ENCODE measurements around the gene LRRC8E. TPM values are rescaled to one million over a fixed set of nuclear protein-coding genes. Genes with fewer than 3 reads are reported as not detected.
A peak's percentile ranks its signal among the peaks of the same experiment; 100 is the strongest.

The LRRC8E gene
- total RNA-seq, 4 donors from 2014 or later, result 0.79 to 1.5 TPM; not detected in 2

GRCh38 chr19:7934766-7935165, 46.5 kb downstream of the LRRC8E start:
- Histone ChIP-seq H3K36me3 (peaks cover 0 to 65% (median 31%) of the 10 kb centered on the region in 4 donors), H3K9me3 (no peaks in the 10 kb centered on the region), H3K4me3 (no peak overlapping the region), H3K4me1 (peaks cover under 1 to 5% (median 1%) of the 10 kb centered on the region in 4 donors), H3K27ac (no peak overlapping the region), H3K27me3 (no peaks in the 10 kb centered on the region)
- WGBS, 2 donors (ENCODE audit: low coverage in 1 of 2), result 87% methylated on average over 21 of the region's 21 CpGs; no CpG with 5 or more reads in 1 of the 2 donors
- intact Hi-C loops (cut with DNase I; ENCODE audit: low total_unique reads), result loop anchor here (10.0 kb wide), 1 partner anchor 70 kb away; the partner anchor contains the start of gene ELAVL1
- TF ChIP-seq EP300 (IDR thresholded peaks at IDR 0.05; ENCODE audit: low read depth), result no peak
- TF ChIP-seq POLR2A (IDR thresholded peaks at IDR 0.05), result no peak
- no peak for TF ChIP-seq POLR2AphosphoS5 (IDR thresholded peaks at IDR 0.05)
- no peak for TF ChIP-seq CTCF (IDR thresholded peaks at IDR 0.05)
- DNase-seq, result no peak
- in situ Hi-C loops (cut with MboI; ENCODE audit: low pct_ligation_motif_present in 1 of 4, low pct_unique_long_range_greater_than_20kb in 1 of 4, low sequenced_read_pairs in 3 of 4), result no loop called here

GRCh38 chr19:7940841-7941240, 52.5 kb downstream of the LRRC8E start:
- in situ Hi-C loops (cut with MboI; ENCODE audit: low pct_ligation_motif_present in 1 of 4, low pct_unique_long_range_greater_than_20kb in 1 of 4, low sequenced_read_pairs in 3 of 4), result loop anchor here in 2 of 4 donors (10.0 kb wide), 1 partner anchor 314 kb away; no protein-coding TSS in a partner anchor
- peaks cover 5 to 26% (median 12%) of the 10 kb centered on the region in 4 donors for H3K4me1 ChIP-seq
- TF ChIP-seq POLR2A (IDR thresholded peaks at IDR 0.05) (no peak), EP300 (IDR thresholded peaks at IDR 0.05; ENCODE audit: low read depth) (no peak), POLR2AphosphoS5 (IDR thresholded peaks at IDR 0.05) (no peak), CTCF (IDR thresholded peaks at IDR 0.05) (no peak)
- H3K27ac ChIP-seq, result no peak overlapping the region
- no peaks in the 10 kb centered on the region for H3K9me3 ChIP-seq
- H3K27me3 ChIP-seq, result no peaks in the 10 kb centered on the region
- H3K36me3 ChIP-seq, result peaks cover 0 to 36% (median 17%) of the 10 kb centered on the region in 4 donors
- 93% methylated on average over 13 of the region's 13 CpGs; no CpG with 5 or more reads in 1 of the 2 donors for WGBS, 2 donors (ENCODE audit: low coverage in 1 of 2)
- intact Hi-C loops (cut with DNase I; ENCODE audit: low total_unique reads), result no loop called here
- no peak for DNase-seq
- H3K4me3 ChIP-seq, result no peak overlapping the region

- no peaks in the 10 kb centered on the region for H3K9me3 ChIP-seq
- DNase-seq, result no peak
- H3K27ac ChIP-seq, result peak overlapping the region in 1 of 4 donors; percentile 97
- TF ChIP-seq EP300 (IDR thresholded peaks at IDR 0.05; ENCODE audit: low read depth) (no peak), POLR2AphosphoS5 (IDR thresholded peaks at IDR 0.05) (no peak), CTCF (IDR thresholded peaks at IDR 0.05) (no peak)
- intact Hi-C loops (cut with DNase I; ENCODE audit: low total_unique reads), result no loop called here
- H3K4me1 ChIP-seq, result peaks cover 5 to 26% (median 12%) of the 10 kb centered on the region in 4 donors
- peaks cover 0 to 24% (median 11%) of the 10 kb centered on the region in 4 donors for H3K36me3 ChIP-seq
- H3K4me3 ChIP-seq, result peak overlapping the region in 1 of 4 donors; percentile 85
- WGBS, 2 donors (ENCODE audit: low coverage in 1 of 2), result 77 to 87% methylated on average over 8 to 19 of the region's 19 CpGs
- H3K27me3 ChIP-seq, result no peaks in the 10 kb centered on the region
- in situ Hi-C loops (cut with MboI; ENCODE audit: low pct_ligation_motif_present in 1 of 4, low pct_unique_long_range_greater_than_20kb in 1 of 4, low sequenced_read_pairs in 3 of 4), result loop anchor here in 2 of 4 donors (10.0 kb wide), 1 partner anchor 313 kb away; no protein-coding TSS in a partner anchor
These were observed 53.7 kb downstream of the LRRC8E start for GRCh38 chr19:7941895-7942596.

- in situ Hi-C loops (cut with MboI; ENCODE audit: low pct_ligation_motif_present in 1 of 4, low pct_unique_long_range_greater_than_20kb in 1 of 4, low sequenced_read_pairs in 3 of 4), result loop anchor here in 2 of 4 donors (10.0 kb wide), 1 partner anchor 312 kb away; no protein-coding TSS in a partner anchor
- no peaks in the 10 kb centered on the region for H3K9me3 ChIP-seq
- DNase-seq, result no peak
- peaks cover 5 to 26% (median 12%) of the 10 kb centered on the region in 4 donors for H3K4me1 ChIP-seq
- intact Hi-C loops (cut with DNase I; ENCODE audit: low total_unique reads), result no loop called here
- H3K27me3 ChIP-seq, result no peaks in the 10 kb centered on the region
- peak overlapping the region; percentile 90 to 98 (median 96) for H3K27ac ChIP-seq
- peak overlapping the region; percentile 68 to 93 (median 80) for H3K4me3 ChIP-seq
- H3K36me3 ChIP-seq, result peaks cover 0 to 14% (median 7%) of the 10 kb centered on the region in 4 donors
- WGBS, 2 donors (ENCODE audit: low coverage in 1 of 2), result 1 to 3% methylated on average over 23 to 33 of the region's 33 CpGs
- TF ChIP-seq POLR2AphosphoS5 (IDR thresholded peaks at IDR 0.05) (no peak), POLR2A (IDR thresholded peaks at IDR 0.05) (no peak), CTCF (IDR thresholded peaks at IDR 0.05) (no peak), EP300 (IDR thresholded peaks at IDR 0.05; ENCODE audit: low read depth) (no peak)
These were observed 54.7 kb downstream of the LRRC8E start for GRCh38 chr19:7942981-7943443.
